ENCODE measurements around the gene COL4A2.

DNA sequence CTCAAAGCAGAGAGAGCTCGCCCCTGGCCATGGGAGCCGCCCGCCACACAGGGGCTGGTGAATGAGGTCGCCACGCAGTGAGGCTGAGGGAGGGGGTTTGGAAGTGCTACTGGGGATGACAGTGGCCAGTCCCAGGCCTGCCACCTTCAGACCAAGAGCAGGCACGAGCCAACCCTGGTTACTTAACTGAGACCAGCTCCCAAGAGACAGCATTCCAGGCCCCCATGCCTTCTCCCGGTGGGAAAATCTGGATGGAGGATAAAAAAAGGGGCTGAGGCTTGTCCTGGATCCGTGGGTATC is 211.1 kb downstream of the COL4A2 start:
- TF ChIP-seq, protein P1, sequence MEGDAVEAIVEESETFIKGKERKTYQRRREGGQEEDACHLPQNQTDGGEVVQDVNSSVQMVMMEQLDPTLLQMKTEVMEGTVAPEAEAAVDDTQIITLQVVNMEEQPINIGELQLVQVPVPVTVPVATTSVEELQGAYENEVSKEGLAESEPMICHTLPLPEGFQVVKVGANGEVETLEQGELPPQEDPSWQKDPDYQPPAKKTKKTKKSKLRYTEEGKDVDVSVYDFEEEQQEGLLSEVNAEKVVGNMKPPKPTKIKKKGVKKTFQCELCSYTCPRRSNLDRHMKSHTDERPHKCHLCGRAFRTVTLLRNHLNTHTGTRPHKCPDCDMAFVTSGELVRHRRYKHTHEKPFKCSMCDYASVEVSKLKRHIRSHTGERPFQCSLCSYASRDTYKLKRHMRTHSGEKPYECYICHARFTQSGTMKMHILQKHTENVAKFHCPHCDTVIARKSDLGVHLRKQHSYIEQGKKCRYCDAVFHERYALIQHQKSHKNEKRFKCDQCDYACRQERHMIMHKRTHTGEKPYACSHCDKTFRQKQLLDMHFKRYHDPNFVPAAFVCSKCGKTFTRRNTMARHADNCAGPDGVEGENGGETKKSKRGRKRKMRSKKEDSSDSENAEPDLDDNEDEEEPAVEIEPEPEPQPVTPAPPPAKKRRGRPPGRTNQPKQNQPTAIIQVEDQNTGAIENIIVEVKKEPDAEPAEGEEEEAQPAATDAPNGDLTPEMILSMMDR (conservative IDR thresholded peaks at IDR 0.05; ENCODE audit: low read depth, low read length) = no peak
- TF ChIP-seq EZH2 (IDR thresholded peaks at IDR 0.05; ENCODE audit: low read length, unreplicated experiment) (no peak), EZH2phosphoT487 (IDR thresholded peaks at IDR 0.05; ENCODE audit: borderline replicate concordance, low read length) (no peak)
